ENCODE data around the gene C14orf180.

- TF ChIP-seq CTCF (optimal IDR thresholded peaks at IDR 0.05 in 1 of 3, IDR thresholded peaks at IDR 0.05 in 1 of 3, conservative IDR thresholded peaks at IDR 0.05 in 1 of 3; ENCODE audit: extremely low read depth in 1 of 3, insufficient read depth in 2 of 3, low read length in 3 of 3): no peak
- no peak for TF ChIP-seq EZH2 (IDR thresholded peaks at IDR 0.05; ENCODE audit: low read length)
These were observed 55.5 kb downstream of the C14orf180 start for GRCh38 chr14:104634886-104635570.
